NCI-H187 (cell line): Measurements from ENCODE around the gene DCAF11.

Source experiments
- DNase-seq, 2 experiments: peaks; one replicate each; lab custom pipeline; 2025; lab: John Stamatoyannopoulos, UW

DCAF11 gene

GRCh38 chr14:24121210-24121609 lies 6.6 kb downstream of the DCAF11 start:
- DNase-seq, result no peak

DNA sequence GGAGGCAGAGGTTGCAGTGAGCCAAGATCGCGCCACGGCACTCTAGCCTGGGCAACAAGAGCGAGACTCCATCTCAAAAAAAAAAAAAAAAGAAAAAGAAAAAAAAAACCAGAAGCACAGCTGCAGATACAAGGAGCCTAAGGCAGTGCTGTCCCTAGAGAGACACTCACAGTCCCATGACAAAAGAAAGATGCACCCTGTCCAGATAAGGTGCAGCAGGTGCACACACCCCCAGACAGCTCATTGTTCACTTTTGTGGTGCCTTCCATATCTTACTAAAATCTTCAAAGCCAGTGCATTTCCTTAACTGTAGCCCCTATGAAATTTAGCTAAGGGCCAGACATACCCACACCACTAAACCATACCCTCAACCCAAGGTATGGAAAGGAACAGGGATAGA lies 7.8 kb downstream of the DCAF11 start:
- DNase-seq, result no peak

DNA sequence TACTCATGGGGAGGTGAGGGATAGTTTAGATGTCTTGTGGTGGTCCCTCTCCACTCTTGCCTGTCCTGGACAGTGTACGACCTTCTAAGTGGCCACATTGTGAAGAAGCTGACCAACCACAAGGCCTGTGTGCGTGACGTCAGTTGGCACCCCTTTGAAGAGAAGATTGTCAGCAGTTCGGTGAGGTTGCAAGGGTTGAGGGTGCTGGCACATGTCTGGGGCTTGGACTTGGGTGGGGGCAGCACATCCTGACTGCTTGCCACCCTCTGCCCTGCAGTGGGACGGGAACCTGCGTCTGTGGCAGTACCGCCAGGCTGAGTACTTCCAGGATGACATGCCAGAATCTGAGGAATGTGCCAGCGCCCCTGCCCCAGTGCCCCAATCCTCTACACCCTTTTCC lies 8.3 kb downstream of the DCAF11 start:
- no peak for DNase-seq

DNA sequence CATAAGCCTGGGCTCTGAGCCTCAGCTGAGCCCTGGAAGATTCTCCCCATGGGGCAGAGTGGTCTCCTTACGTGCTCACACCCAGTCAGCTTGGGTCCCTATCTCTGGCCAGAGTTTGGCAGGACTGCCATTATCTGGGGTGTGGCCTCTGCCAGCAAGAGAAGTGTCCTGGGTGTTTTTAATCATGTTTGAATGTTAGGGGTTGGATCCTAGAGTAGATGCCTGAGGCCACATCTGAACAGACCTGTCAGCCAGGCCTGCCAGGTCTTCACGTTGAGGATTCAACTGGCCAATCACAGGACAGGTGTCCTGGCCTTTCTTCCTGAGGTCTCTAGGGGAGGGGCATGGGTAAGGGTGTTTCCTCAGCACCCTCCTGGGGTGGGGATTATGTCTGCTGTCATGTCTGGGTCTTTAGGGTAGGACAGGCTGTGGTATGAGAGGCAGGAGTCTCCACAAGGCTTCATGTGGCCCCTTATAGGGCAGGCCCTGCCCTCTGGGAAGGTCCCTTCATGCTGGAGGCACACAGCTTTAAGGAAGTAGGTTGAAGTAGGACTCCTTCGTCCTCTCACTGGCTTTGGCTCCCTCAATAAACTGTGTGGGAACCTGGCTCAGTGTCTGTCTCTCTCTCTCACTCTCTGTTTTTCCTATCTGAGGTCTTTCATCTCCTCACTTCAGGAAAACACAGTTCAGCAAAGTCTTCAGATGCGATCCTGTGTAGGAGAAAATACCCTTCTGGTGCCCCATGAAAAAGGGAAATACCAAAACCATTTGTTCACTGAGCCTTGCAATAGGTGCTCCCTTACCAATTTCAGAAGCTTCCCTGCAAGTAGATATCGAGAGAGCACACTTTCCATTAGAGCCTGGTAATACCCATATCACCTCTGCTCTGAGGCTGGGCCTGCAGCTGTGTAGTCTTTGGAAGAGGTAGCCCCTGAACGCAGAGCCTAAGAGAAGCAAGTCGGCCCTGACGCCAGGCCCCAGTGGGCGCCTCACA lies 9.1 kb downstream of the DCAF11 start:
- DNase-seq, result no peak

DNA sequence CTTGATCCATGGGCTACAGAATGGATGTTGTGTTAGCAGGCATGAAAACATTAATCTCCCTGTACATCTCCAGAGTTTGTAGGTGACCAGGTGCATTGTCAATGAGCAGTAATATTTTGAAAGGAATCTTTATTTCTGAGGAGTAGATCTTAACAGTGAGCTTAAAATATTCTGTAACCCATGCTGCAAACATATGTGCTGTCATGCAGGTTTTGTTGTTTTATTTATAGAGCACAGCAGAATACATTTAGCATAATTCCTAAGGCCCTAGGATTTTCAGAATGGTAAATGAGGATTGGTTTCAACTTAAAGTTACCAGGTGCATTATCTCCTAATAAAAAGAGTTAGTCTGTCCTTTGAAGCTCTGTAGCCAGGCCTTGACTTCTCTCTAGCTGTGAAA lies 12.4 kb downstream of the DCAF11 start:
- DNase-seq, result no peak

DNA sequence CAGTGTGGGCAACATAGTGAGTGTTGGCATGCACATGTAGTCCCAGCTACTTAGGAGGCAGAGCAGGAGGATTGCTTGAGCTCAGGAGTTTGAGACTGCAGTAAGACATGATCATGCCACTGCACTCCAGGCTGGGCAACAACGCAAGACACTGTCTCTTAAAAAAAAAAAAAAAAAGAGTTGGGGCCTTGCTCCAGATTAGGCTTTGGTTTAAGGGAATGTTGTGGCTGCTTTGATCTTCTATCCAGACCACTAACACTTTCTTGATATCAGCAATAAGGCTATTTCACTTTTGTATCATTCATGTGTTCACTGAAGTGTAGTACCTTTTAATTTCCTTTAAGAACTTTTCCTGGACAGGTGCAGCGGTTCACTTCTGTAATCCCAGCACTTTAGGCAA lies 13.1 kb downstream of the DCAF11 start:
- no peak for DNase-seq

DNA sequence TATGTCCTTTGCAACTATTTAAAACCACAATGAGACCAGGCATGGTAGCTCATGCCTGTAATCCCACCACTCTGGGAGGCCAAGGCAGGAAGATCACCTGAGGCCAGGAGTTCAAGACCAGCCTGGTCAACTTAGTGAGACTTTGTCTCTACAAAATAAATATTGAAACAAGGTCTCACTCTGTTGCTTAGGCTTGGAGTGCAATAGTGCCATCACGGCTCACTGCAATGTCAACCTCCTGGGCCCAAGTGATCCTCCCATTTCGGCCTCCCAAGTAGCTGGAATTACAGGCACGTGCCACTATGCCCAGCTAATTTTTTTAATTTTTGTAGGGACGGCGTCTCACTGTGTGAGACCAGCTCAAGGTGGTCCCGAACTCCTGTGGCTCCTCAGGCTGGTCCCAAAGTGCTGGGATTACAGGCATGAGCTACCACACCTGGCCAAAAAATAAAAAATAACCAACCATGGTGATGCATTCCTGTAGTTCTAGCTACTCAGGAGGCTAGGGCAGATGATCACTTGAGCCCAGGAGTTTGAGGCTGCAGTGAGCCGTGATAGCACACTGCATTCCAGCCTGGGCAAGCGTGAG lies 14.9 kb downstream of the DCAF11 start:
- DNase-seq, result no peak

DNA sequence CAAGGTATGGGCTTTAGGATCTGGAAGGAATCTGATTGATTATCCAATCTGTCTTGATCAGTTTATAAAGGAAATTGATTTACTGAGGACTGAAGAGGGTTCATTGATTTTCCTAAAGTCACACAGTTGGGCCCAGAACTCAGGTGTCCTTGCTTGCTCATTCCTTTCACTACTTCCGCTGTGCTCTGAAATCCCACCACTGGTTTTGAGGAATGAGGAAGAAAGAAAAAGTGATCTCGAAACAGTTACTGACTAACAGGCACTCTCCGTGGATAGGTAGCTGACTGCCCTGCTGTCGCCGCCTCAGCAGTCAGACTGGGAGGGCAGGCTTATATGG lies 15.8 kb downstream of the DCAF11 start, which contains the start of gene FITM1:
Gene FITM1, plus strand, starts transcription at position 280 of the 337 bp plus-strand sequence. CDS start 905 bp downstream, outside the sequence.
- no peak for DNase-seq

GRCh38 chr14:24130717-24131548 lies 16.4 kb downstream of the DCAF11 start:
- no peak for DNase-seq

GRCh38 chr14:24131549-24131966 lies 17.0 kb downstream of the DCAF11 start:
- DNase-seq, result no peak

DNA sequence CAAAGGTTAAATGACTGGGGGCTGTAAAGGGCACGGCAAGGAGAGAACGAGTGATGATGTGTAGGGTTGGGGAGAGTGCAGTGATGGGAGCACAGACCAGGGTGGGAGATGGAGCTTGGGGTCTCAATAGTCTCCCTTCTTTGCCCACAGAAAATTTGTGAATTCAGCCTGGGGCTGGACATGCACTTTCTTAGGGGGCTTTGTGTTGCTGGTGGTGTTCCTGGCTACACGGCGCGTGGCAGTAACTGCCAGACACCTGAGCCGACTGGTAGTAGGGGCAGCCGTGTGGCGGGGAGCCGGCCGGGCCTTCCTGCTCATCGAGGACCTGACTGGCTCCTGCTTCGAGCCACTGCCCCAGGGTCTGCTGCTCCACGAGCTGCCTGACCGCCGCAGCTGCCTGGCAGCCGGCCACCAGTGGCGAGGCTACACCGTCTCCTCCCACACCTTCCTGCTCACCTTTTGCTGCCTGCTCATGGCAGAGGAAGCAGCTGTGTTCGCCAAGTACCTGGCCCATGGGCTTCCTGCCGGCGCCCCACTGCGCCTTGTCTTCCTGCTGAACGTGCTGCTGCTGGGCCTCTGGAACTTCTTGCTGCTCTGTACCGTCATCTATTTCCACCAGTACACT lies 17.6 kb downstream of the DCAF11 start:
- DNase-seq, result no peak

DNA sequence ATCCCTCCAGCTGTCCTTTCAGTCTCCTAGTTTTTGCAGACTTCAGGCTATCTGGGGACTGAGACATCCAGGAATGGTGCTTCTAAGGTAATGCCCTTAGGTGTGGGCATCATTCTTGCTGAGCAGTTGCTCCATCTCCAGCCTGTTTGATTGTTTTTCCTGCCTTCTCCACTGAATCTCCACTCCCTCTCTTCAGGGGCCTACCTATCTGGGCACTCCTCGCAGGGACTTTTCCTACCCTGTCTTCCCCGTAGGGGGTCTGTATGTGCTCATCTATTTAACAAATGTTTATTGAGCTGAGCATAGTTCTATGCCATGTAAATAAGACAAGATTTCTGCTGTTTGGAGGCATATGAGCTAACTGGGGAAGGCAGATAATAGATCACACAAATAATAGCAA lies 18.4 kb downstream of the DCAF11 start:
- no peak for DNase-seq

GRCh38 chr14:24133735-24134134 lies 19.2 kb downstream of the DCAF11 start:
- no peak for DNase-seq

GRCh38 chr14:24135584-24135833 lies 20.9 kb downstream of the DCAF11 start:
- no peak for DNase-seq

DNA sequence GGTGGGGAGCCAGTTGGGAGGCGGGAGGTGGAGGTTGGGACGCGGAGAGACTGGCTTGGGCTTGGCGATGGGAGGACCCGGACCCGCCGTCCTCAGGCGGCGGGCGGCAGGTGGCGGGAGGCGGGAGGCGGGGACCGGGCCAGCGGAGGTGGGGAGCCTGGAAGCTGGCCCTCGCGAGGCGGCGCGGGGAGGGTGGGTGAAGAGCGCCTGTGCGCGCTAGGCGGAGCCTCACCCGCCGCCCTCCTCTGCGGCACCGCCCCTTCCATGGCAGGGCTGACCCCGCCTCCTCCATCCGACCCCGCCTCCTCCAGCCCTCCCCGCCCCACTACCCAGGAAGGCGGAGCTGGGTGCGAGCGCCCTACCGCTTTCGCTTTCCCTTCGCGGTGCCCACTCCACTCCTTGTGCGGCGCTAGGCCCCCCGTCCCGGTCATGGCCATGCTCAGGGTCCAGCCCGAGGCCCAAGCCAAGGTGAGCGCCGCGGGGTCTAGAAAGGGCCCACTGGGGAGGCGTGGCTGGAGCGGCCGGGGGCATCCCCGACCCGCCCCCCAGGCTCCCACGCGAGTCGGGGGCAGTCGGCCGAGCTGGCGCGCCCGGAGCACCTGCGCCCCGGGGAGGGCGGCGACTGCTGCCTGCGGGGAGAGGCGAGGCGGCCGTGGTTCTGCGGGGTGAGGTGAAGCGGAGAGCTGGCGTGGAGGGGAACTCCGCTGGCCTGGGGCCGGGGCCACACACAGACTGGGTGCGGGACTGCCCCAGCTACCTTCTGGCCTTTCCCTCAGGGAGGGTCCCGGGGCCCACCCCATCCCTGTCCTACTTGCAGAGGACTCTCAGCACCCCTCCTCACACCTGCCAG lies 21.5 kb downstream of the DCAF11 start, which contains the start of gene PSME1:
Gene PSME1, plus strand, starts transcription at position 361 of the 850 bp plus-strand sequence. Its CDS starts 69 bp downstream, at position 430.
- DNase-seq, result peak; percentile 91 to 95

DNA sequence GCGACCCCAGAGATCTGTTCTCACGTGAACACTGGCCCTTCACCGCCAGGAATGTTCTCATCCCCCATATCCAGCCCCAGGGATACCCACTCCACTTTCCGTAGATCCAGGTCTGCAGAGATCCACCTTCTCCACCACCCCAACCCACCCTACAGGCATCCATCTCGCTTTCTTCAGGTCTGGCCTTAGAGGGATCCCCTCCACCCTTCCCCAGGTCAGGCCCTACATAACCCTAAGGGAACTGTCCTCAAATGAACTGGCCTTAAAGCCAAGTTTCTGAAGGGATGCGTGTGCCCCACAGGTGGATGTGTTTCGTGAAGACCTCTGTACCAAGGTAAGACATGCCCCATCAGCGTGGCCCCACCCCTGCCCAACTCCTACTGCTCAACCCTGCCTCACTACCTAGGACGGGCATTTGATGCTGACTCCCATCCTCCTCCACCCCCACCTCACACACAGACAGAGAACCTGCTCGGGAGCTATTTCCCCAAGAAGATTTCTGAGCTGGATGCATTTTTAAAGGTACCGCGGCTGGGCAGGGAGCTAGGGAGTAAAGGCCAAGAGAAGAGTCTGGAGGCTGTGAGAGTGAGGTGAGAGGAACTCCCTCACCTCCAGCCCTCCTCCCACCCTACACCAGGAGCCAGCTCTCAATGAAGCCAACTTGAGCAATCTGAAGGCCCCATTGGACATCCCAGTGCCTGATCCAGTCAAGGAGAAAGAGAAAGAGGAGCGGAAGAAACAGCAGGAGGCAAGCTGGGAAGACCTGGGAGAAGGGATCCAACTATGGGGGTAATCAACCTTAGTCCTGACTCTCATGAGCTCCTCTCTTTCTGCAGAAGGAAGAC lies 22.3 kb downstream of the DCAF11 start:
- DNase-seq, result no peak

GRCh38 chr14:24137529-24138395 lies 23.2 kb downstream of the DCAF11 start:
- DNase-seq, result no peak

DNA sequence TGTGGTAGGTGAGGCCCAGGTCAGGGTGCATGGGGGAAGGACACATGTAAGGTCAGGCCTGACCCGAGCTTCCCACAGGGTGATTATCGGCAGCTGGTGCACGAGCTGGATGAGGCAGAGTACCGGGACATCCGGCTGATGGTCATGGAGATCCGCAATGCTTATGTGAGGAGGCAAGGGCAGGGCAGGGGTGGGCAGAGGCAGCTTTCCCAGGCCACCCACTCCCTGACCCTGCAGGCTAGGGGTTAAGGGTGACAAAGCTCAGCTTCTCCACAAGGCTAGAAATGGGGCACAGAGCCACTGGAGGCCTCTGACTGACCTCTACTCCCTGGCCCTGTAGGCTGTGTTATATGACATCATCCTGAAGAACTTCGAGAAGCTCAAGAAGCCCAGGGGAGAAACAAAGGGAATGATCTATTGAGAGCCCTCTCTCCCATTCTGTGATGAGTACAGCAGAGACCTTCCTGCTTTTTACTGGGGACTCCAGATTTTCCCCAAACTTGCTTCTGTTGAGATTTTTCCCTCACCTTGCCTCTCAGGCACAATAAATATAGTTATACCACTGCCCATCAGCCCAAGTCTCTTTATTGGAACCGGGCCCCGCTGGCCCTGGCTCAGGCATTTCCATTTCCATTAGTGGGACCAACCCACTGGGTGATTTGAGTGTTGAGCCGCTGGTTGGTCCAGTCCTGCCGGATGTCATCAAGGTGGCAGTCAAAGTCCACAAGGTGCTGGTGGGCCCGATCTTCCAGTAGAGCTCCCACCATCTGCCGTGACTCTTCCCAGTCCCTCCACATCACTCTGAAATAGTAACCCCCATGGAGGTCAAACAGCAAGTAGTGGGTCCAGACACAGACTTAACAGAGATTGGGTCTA lies 24.1 kb downstream of the DCAF11 start:
- DNase-seq, result no peak
